Neuronal stem cell (in vitro differentiated cells): ENCODE results near the gene GRM7.

Source experiments
- DNase-seq: peaks from one replicate; pipeline ENCODE4 v3.0.0-alpha.2; 2013; ENCODE audit warnings: low spot score
- H2AFZ ChIP-seq: one replicate; pipeline ENCODE4 v1.6.1; 2013; ENCODE audit warnings: mild to moderate bottlenecking, low read length, inconsistent platforms
- H2AK5ac ChIP-seq: 2 replicates; pipeline ENCODE4 v1.6.1; 2013; ENCODE audit warnings: low read depth, mild to moderate bottlenecking, inconsistent platforms, low read length, moderate library complexity, mixed read lengths
- H2BK120ac ChIP-seq: 2 replicates; pipeline ENCODE4 v1.6.1; 2013; ENCODE audit warnings: low read depth, mild to moderate bottlenecking, inconsistent platforms, low read length, moderate library complexity, mixed read lengths
- H2BK12ac ChIP-seq: one replicate; pipeline ENCODE4 v1.6.1; 2013; ENCODE audit warnings: low read length, inconsistent platforms
- H2BK15ac ChIP-seq: 2 replicates; pipeline ENCODE4 v1.6.1; 2013; ENCODE audit warnings: mild to moderate bottlenecking, low read length, inconsistent platforms, mixed read lengths
- H2BK5ac ChIP-seq: one replicate; pipeline ENCODE4 v1.6.1; 2013; ENCODE audit warnings: inconsistent platforms, mild to moderate bottlenecking, low read length, moderate library complexity
- H3K14ac ChIP-seq: one replicate; pipeline ENCODE4 v1.6.1; 2013; ENCODE audit warnings: low read length, inconsistent platforms
- H3K18ac ChIP-seq: 2 replicates; pipeline ENCODE4 v1.6.1; 2013; ENCODE audit warnings: low read length, inconsistent platforms
- H3K23ac ChIP-seq: 2 replicates; pipeline ENCODE4 v1.6.1; 2013; ENCODE audit warnings: low read depth, mild to moderate bottlenecking, mixed read lengths, low read length, inconsistent platforms; ENCODE audit not compliant: poor library complexity
- H3K27ac ChIP-seq: replicated peaks from 3 replicates; pipeline ENCODE4 v1.5.1; 2013; ENCODE audit warnings: low read length, inconsistent platforms
- H3K27me3 ChIP-seq, 3 experiments: 2 replicates each; pipeline ENCODE4 v1.6.1; 2013; ENCODE audit warnings: low read length in 3 of 3, mild to moderate bottlenecking in 2 of 3, inconsistent platforms in 1 of 3, low read depth in 1 of 3, mixed read lengths in 1 of 3, moderate library complexity in 1 of 3; ENCODE audit not compliant: control insufficient read depth in 3 of 3, insufficient read depth in 3 of 3
- H3K36me3 ChIP-seq, 2 donors: replicated peaks in 1 of 2; 2 replicates each; pipeline ENCODE4 v1.6.1; 2013; ENCODE audit warnings: low read length in 2 of 2; ENCODE audit not compliant: control insufficient read depth in 2 of 2, insufficient read depth in 2 of 2
- H3K4ac ChIP-seq: 2 replicates; pipeline ENCODE4 v1.6.1; 2013; ENCODE audit warnings: inconsistent platforms, mild to moderate bottlenecking, low read length, moderate library complexity
- H3K4me1 ChIP-seq, 2 donors: 1 replicate in 1 of 2; 2 replicates in 1 of 2; pipeline ENCODE4 v1.6.1; 2013; ENCODE audit warnings: low read length in 2 of 2, low read depth in 1 of 2; ENCODE audit not compliant: control insufficient read depth in 2 of 2, insufficient read depth in 1 of 2
- H3K4me2 ChIP-seq: one replicate; pipeline ENCODE4 v1.6.1; 2013; ENCODE audit warnings: mild to moderate bottlenecking, low read length, inconsistent platforms; ENCODE audit not compliant: insufficient read depth, poor library complexity, severe bottlenecking
- H3K4me3 ChIP-seq, 2 donors: 2 replicates each; pipeline ENCODE4 v1.5.1; 2013; ENCODE audit warnings: low read length in 2 of 2, mild to moderate bottlenecking in 2 of 2, inconsistent platforms in 1 of 2, moderate library complexity in 1 of 2
- H3K79me1 ChIP-seq: one replicate; pipeline ENCODE4 v1.6.1; 2013; ENCODE audit warnings: low read depth, mild to moderate bottlenecking, inconsistent platforms, low read length, moderate library complexity
- H3K9ac ChIP-seq: one replicate; pipeline ENCODE4 v1.6.1; 2013; ENCODE audit warnings: mild to moderate bottlenecking, low read depth, low read length, inconsistent platforms; ENCODE audit not compliant: poor library complexity
- H3K9me3 ChIP-seq, 2 donors: replicated peaks in 1 of 2; 2 replicates each; pipeline versions ENCODE3 to v1.6.1; 2013; ENCODE audit warnings: low read length in 2 of 2, mild to moderate bottlenecking in 2 of 2, inconsistent platforms in 1 of 2, low read depth in 1 of 2, mixed read lengths in 1 of 2, moderate library complexity in 1 of 2; ENCODE audit not compliant: control insufficient read depth in 2 of 2, insufficient read depth in 1 of 2
- H4K8ac ChIP-seq: one replicate; pipeline ENCODE4 v1.6.1; 2013; ENCODE audit warnings: low read depth, mild to moderate bottlenecking, inconsistent platforms, low read length, moderate library complexity
- H4K91ac ChIP-seq: one replicate; pipeline ENCODE4 v1.6.1; 2013; ENCODE audit warnings: low read length, low read depth, mild to moderate bottlenecking, inconsistent platforms; ENCODE audit not compliant: poor library complexity
- WGBS, 2 donors: extraction: QIAGEN DNeasy Blood & Tissue Kit; methylation state at CpG; one replicate each; pipeline ENCODE4 v1.1.7; 2013; ENCODE audit warnings: missing lambda C conversion rate in 2 of 2, mixed read lengths in 1 of 2; ENCODE audit not compliant: insufficient read length in 2 of 2, insufficient replicate concordance in 1 of 2; ENCODE audit errors: extremely low coverage in 2 of 2; 5-methylcytosine and 5-hydroxymethylcytosine counted together

Gene GRM7

GRCh38 chr3:7621651-7622050 is 760.7 kb downstream of the GRM7 start:
- Histone ChIP-seq H2AFZ (no peak overlapping the region), H3K14ac (no peak overlapping the region), H3K27ac (no peak overlapping the region)

GRCh38 chr3:7625021-7625420 is 764.1 kb downstream of the GRM7 start:
- no peak for DNase-seq
- no peaks in the 10 kb centered on the region for H3K4me1 ChIP-seq
- no CpG with 5 or more reads among the region's 6 CpGs for WGBS, 2 donors
- no peaks in the 10 kb centered on the region for H3K27me3 ChIP-seq
- H2BK15ac ChIP-seq: no peak overlapping the region
- no peaks in the 10 kb centered on the region for H3K9me3 ChIP-seq
- H3K9ac ChIP-seq: no peak overlapping the region
- no peak overlapping the region for H2AFZ ChIP-seq
- H2AK5ac ChIP-seq: no peak overlapping the region
- no peak overlapping the region for H2BK5ac ChIP-seq
- H3K23ac ChIP-seq: no peak overlapping the region
- no peak overlapping the region for H4K8ac ChIP-seq
- H3K79me1 ChIP-seq: no peaks in the 10 kb centered on the region
- H3K36me3 ChIP-seq: no peaks in the 10 kb centered on the region
- no peak overlapping the region for H3K27ac ChIP-seq
- no peak overlapping the region for H4K91ac ChIP-seq
- H2BK12ac ChIP-seq: no peak overlapping the region
- H2BK120ac ChIP-seq: no peak overlapping the region
- no peak overlapping the region for H3K14ac ChIP-seq
- no peak overlapping the region for H3K18ac ChIP-seq
- H3K4ac ChIP-seq: no peak overlapping the region
- no peak overlapping the region for H3K4me2 ChIP-seq
- H3K4me3 ChIP-seq: no peak overlapping the region

More at GRCh38 chr3:7621651-7622050, 760.7 kb downstream of the GRM7 start:
- H3K4ac ChIP-seq: no peak overlapping the region
- no peak overlapping the region for H2BK12ac ChIP-seq
- DNase-seq: no peak
- no peak overlapping the region for H3K9ac ChIP-seq
- no peak overlapping the region for H3K18ac ChIP-seq
- H2BK5ac ChIP-seq: no peak overlapping the region
- H2BK15ac ChIP-seq: no peak overlapping the region
- no peak overlapping the region for H2AK5ac ChIP-seq
- no peak overlapping the region for H3K4me3 ChIP-seq
- H3K4me2 ChIP-seq: no peak overlapping the region
- H3K9me3 ChIP-seq: no peaks in the 10 kb centered on the region
- no CpG with 5 or more reads among the region's 3 CpGs for WGBS, 2 donors
- H4K8ac ChIP-seq: no peak overlapping the region
- no peak overlapping the region for H2BK120ac ChIP-seq
- no peaks in the 10 kb centered on the region for H3K79me1 ChIP-seq
- no peaks in the 10 kb centered on the region for H3K4me1 ChIP-seq
- H3K36me3 ChIP-seq: no peaks in the 10 kb centered on the region
- H3K23ac ChIP-seq: no peak overlapping the region
- no peak overlapping the region for H4K91ac ChIP-seq
- H3K27me3 ChIP-seq: no peaks in the 10 kb centered on the region

GRCh38 chr3:7630351-7630911 is 769.5 kb downstream of the GRM7 start:
- H3K9me3 ChIP-seq: no peaks in the 10 kb centered on the region
- no peaks in the 10 kb centered on the region for H3K4me1 ChIP-seq
- H2BK120ac ChIP-seq: no peak overlapping the region
- no peaks in the 10 kb centered on the region for H3K79me1 ChIP-seq
- no peak overlapping the region for H2BK12ac ChIP-seq
- H4K8ac ChIP-seq: no peak overlapping the region
- no peak overlapping the region for H2AK5ac ChIP-seq
- H3K27me3 ChIP-seq: no peaks in the 10 kb centered on the region
- WGBS, 2 donors: no CpG with 5 or more reads among the region's 4 CpGs
- H2AFZ ChIP-seq: no peak overlapping the region
- DNase-seq: no peak
- no peak overlapping the region for H3K14ac ChIP-seq
- no peak overlapping the region for H3K9ac ChIP-seq
- H3K36me3 ChIP-seq: no peaks in the 10 kb centered on the region
- H3K4ac ChIP-seq: no peak overlapping the region
- no peak overlapping the region for H3K18ac ChIP-seq
- no peak overlapping the region for H2BK5ac ChIP-seq
- H4K91ac ChIP-seq: no peak overlapping the region
- no peak overlapping the region for H3K4me3 ChIP-seq
- no peak overlapping the region for H3K4me2 ChIP-seq
- H2BK15ac ChIP-seq: no peak overlapping the region
- H3K27ac ChIP-seq: no peak overlapping the region
- no peak overlapping the region for H3K23ac ChIP-seq

GRCh38 chr3:7630925-7631324 is 770.0 kb downstream of the GRM7 start:
- H3K4me1 ChIP-seq: no peaks in the 10 kb centered on the region
- no CpG with 5 or more reads among the region's 4 CpGs for WGBS, 2 donors
- H2AK5ac ChIP-seq: no peak overlapping the region
- no peak overlapping the region for H2BK120ac ChIP-seq
- no peaks in the 10 kb centered on the region for H3K79me1 ChIP-seq
- H3K4me2 ChIP-seq: no peak overlapping the region
- H4K8ac ChIP-seq: no peak overlapping the region
- H3K18ac ChIP-seq: no peak overlapping the region
- no peak overlapping the region for H3K9ac ChIP-seq
- DNase-seq: no peak
- no peak overlapping the region for H3K27ac ChIP-seq
- H2AFZ ChIP-seq: peak overlapping the region; percentile 38
- no peak overlapping the region for H2BK15ac ChIP-seq
- H3K36me3 ChIP-seq: no peaks in the 10 kb centered on the region
- no peak overlapping the region for H4K91ac ChIP-seq
- H2BK5ac ChIP-seq: no peak overlapping the region
- no peak overlapping the region for H3K4me3 ChIP-seq
- H3K4ac ChIP-seq: no peak overlapping the region
- H2BK12ac ChIP-seq: no peak overlapping the region
- no peaks in the 10 kb centered on the region for H3K27me3 ChIP-seq
- no peak overlapping the region for H3K23ac ChIP-seq
- H3K14ac ChIP-seq: no peak overlapping the region
- H3K9me3 ChIP-seq: no peaks in the 10 kb centered on the region
